Left lung (tissue), 10 donors: ENCODE measurements around the gene P2RY6. TPM values are rescaled to one million over a fixed set of nuclear protein-coding genes. Genes with fewer than 3 reads are reported as not detected.

ENCODE experiments used
- ATAC-seq: fragments of 200-7000 bp; cut with Tn5 transposase; one replicate; pipeline ENCODE4 v1.9.1; 2020; ENCODE audit warnings: moderate library complexity
- DNase-seq, 4 donors: peaks; one replicate each; pipeline ENCODE4 v3.0.0-alpha.2; 2013 to 2020
- H3K27ac ChIP-seq, 2 donors: fragments of 200-600 bp; sonication (generic) in 1 of 2; one replicate each; pipeline versions ENCODE4 v1.5.0 to v1.8.0; 2020 to 2021
- H3K27me3 ChIP-seq, 2 donors: fragments of 200-600 bp; sonication (generic) in 1 of 2; one replicate each; pipeline versions ENCODE4 v1.5.0 to v1.8.0; 2020 to 2021
- H3K36me3 ChIP-seq, 2 donors: fragments of 200-600 bp; sonication (generic) in 1 of 2; one replicate each; pipeline versions ENCODE4 v1.5.0 to v1.8.0; 2020 to 2021
- H3K4me1 ChIP-seq, 2 donors: fragments of 200-600 bp; one replicate each; pipeline ENCODE4 v1.8.0; 2021
- H3K4me3 ChIP-seq, 2 donors: fragments of 200-600 bp; sonication (generic) in 1 of 2; one replicate each; pipeline versions ENCODE4 v1.5.0 to v1.8.0; 2020 to 2021; ENCODE audit warnings: mild to moderate bottlenecking in 1 of 2
- H3K9me3 ChIP-seq, 2 donors: fragments of 200-600 bp; sonication (generic) in 1 of 2; one replicate each; pipeline versions ENCODE4 v1.5.0 to v1.8.0; 2020 to 2021
- intact Hi-C, 2 donors: fragments of 100-400 bp; cut with DNase I; formaldehyde crosslinking; loops; one replicate each; pipeline versions ENCODE4 v1.11.2 to v1.14.2; 2022
- polyA plus RNA-seq, 6 donors: library from polyadenylated mRNA; unstranded; fragments of 120-200 nt; gene quantifications; one replicate each; pipeline ENCODE4 v1.2.1, GENCODE V29; 2013; ENCODE audit not compliant: insufficient read length in 6 of 6
- total RNA-seq, 2 donors: library from RNA; stranded (reverse); fragmentation: NEBNext Ultra II Directional; extraction: Animal tissue kit (Norgen Biotek cat#: 25700); gene quantifications; one replicate each; pipeline ENCODE4 v1.2.1, GENCODE V29; 2021
- TF ChIP-seq, protein P1 (sequence below), 2 donors: fragments of 200-600 bp; sonication (generic) in 1 of 2; IDR thresholded peaks; one replicate each; pipeline versions ENCODE4 v1.5.0 to v1.8.0; 2021; ENCODE audit warnings: antibody characterized with exemption in 2 of 2
- donor health status: DM: no; HTN: yes; CAD: no.
- donor health status: DM: no; HTN: no; CAD: no.

P2RY6 gene
- total and polyA plus RNA-seq, 8 donors: 0.87 to 4.8 (median 1.9) TPM

DNA sequence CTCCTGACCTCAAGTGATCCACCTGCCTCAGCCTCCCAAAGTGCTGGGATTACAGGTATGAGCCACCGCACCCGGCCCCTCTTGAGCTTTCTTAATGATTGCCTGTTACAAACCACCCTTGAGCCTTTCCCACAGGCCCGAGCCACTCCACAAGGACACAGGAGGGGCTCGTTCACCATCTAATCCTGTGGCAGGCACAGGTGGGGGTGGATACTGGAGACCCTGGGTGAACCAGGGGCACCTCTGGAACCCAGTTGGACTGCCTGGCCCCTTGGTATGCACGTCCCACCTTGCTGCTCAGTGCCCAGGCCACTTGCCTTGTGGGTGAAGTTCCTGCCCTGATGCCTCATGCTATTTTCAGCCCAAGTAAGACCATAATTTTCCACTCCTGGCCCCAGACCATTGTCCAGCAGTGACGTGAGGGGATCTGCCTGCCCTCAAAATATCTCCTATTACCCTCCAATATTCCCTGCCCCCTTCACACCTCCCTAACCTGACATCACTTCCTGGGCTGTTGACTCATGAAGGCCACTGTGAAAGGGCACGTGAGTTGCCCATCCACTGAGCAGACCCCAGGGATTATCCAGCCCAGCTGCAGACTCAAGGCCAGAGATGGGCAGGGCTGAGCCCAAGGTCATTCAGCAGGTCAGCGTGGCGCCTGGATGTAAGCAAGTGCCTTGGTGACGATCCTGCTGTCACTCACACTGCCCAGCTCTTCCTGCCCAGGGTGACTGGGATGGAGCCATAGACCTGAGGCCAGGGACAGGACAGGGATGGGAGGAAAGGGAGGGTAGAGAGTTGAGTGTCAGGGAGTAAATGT is 34.5 kb upstream of the P2RY6 start:
- intact Hi-C loops: loop anchor here in 1 of 2 donors (5.0 kb wide), 1 partner anchor 50 kb away; no protein-coding TSS in a partner anchor

DNA sequence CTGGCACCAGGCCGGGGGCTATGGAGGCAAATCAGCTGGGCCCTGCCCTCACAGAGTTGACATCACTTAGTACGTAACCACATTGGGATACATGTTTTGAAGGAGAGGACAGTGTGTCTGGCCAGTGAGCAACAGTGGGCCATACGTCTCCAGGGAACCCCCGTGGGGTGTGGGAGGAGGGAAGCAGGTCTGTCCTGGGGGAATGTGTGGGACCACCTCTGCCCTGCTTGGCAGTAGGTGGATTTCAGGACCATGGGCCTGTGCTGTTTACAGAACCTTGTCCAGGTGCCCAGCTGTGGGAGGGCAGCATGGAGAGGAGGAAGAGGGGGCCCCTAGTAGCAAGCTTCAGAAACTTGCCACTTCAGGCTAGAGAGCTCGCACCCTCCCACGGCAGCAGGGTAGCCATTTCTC is 33.0 kb upstream of the P2RY6 start:
- TF ChIP-seq, protein P1, sequence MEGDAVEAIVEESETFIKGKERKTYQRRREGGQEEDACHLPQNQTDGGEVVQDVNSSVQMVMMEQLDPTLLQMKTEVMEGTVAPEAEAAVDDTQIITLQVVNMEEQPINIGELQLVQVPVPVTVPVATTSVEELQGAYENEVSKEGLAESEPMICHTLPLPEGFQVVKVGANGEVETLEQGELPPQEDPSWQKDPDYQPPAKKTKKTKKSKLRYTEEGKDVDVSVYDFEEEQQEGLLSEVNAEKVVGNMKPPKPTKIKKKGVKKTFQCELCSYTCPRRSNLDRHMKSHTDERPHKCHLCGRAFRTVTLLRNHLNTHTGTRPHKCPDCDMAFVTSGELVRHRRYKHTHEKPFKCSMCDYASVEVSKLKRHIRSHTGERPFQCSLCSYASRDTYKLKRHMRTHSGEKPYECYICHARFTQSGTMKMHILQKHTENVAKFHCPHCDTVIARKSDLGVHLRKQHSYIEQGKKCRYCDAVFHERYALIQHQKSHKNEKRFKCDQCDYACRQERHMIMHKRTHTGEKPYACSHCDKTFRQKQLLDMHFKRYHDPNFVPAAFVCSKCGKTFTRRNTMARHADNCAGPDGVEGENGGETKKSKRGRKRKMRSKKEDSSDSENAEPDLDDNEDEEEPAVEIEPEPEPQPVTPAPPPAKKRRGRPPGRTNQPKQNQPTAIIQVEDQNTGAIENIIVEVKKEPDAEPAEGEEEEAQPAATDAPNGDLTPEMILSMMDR (IDR thresholded peaks at IDR 0.05): no peak
- DNase-seq (peak in 1 of 4 donors; percentile 24), ATAC-seq (no peak)
- Histone ChIP-seq H3K4me1 (peaks cover 0 to 27% of the 10 kb centered on the region in 2 donors), H3K27me3 (no peaks in the 10 kb centered on the region), H3K4me3 (no peak overlapping the region), H3K36me3 (peaks cover 0 to 11% of the 10 kb centered on the region in 2 donors), H3K9me3 (no peaks in the 10 kb centered on the region), H3K27ac (no peak overlapping the region)
- intact Hi-C loops: loop anchor here in 1 of 2 donors (5.0 kb wide), 1 partner anchor 52 kb away; no protein-coding TSS in a partner anchor

More for the DNA sequence above, 34.5 kb upstream of the P2RY6 start:
- Histone ChIP-seq H3K4me1 (peaks cover 0 to 27% of the 10 kb centered on the region in 2 donors), H3K27ac (no peak overlapping the region), H3K4me3 (no peak overlapping the region), H3K27me3 (no peaks in the 10 kb centered on the region), H3K36me3 (peaks cover 0 to 13% of the 10 kb centered on the region in 2 donors), H3K9me3 (no peaks in the 10 kb centered on the region)
- TF ChIP-seq, protein P1 (IDR thresholded peaks at IDR 0.05): no peak
- no peak for ATAC-seq
- peak in 1 of 4 donors; percentile 25 for DNase-seq

DNA sequence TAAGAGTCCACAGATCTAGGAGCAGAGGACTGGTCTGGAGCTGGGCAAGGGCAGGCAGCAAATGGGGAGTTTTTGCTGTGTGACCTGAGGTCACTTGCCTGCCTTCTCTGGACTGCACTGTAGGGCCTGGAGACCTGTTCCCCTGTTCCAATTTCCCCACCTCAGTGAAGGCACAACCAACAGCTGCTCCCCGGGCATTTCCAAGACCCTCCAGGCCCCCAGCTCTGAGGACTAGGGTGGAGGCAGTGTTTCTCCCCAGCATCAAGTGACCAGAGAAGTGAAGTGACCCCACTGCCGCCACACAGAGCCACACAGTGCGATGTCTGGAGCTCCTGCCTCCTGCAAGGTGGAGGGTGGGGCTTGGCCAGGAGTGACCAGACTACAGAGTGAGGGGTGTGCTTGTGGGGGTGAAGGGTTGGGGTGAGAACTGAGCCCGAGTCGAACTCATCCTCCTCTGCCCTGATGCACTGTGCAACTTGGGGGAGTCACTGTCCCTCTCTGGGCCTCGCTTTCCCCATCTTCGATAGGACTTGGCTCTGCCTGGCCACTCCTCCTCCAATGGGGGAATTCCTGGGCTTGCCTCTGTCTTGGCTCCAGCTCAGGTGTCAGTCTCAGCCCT is 32.5 kb upstream of the P2RY6 start:
- Histone ChIP-seq H3K9me3 (no peaks in the 10 kb centered on the region), H3K36me3 (peaks cover 0 to 5% of the 10 kb centered on the region in 2 donors), H3K27me3 (no peaks in the 10 kb centered on the region), H3K4me3 (no peak overlapping the region), H3K4me1 (peaks cover 0 to 27% of the 10 kb centered on the region in 2 donors), H3K27ac (peak overlapping the region in 1 of 2 donors; percentile 21)
- intact Hi-C loops: loop anchor here in 1 of 2 donors (5.0 kb wide), 1 partner anchor 52 kb away; no protein-coding TSS in a partner anchor
- TF ChIP-seq, protein P1 (IDR thresholded peaks at IDR 0.05): no peak
- DNase-seq: peak in 1 of 4 donors; percentile 19
- no peak for ATAC-seq

DNA sequence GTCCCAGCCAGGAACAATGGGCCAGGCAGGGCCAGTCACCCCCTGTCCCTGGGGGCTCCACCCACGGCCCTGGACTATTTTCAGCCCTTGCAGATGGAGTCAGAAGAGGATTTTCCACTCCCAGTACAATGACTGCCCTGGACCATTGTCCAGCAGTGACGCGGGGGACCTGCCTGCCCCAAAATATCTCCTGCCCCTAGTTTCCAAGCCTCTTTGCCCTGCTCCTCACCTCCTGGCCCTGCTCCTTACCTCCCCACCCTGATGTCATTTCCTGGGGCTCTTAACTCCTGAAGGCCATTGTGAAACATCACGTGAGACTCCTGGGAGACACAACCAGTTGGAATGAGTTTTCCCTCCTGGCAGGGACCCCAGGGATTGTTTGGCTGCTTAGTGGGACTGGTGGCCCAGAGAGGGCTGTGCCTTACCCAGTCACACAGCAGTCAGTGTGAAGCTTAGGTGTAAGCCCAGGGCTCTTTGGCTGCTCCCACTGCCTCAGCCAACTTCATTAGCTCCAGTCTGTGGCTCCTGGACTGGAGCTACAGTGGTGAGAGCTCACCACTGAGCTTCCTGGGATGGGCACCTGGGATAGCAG is 31.9 kb upstream of the P2RY6 start:
- peak in 1 of 4 donors; percentile 37 for DNase-seq
- peak; percentile 47 for ATAC-seq

More for the DNA sequence above, 31.9 kb upstream of the P2RY6 start:
- no peaks in the 10 kb centered on the region for H3K27me3 ChIP-seq
- intact Hi-C loops: no loop called here
- TF ChIP-seq, protein P1 (IDR thresholded peaks at IDR 0.05): no peak
- H3K36me3 ChIP-seq: no peaks in the 10 kb centered on the region
- peak overlapping the region in 1 of 2 donors; percentile 21 for H3K27ac ChIP-seq
- H3K9me3 ChIP-seq: no peaks in the 10 kb centered on the region
- peaks cover 0 to 27% of the 10 kb centered on the region in 2 donors for H3K4me1 ChIP-seq
- H3K4me3 ChIP-seq: no peak overlapping the region
